ENCODE data around the gene WDR77. TPM values are rescaled to one million over a fixed set of nuclear protein-coding genes. Genes with fewer than 3 reads are reported as not detected.

Gene WDR77
- total RNA-seq, 2 donors from 2014 or later: 24.9 to 40.6 TPM

DNA sequence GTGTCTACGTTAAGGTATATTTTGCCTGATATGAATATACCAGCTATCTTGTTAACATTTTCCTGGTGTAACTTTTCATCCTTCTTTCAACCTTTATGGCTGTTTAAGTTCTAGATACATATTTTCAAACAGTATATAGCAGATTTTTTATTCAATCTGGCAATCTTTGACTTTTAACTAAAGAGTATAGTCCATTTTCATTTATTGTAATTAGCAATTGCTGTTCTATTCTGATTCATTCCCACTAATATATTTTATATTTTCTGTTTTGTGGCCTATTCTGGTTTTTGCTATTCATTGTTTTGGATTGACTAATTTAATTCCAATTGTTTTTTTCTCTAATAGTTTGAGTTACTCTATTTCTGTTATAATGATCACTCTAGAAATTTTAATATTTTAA lies 17.4 kb upstream of the WDR77 start:
- H3K4me1 ChIP-seq (ENCODE audit: control insufficient read depth in 1 of 2, low read depth in 2 of 2): no peaks in the 10 kb centered on the region
- ATAC-seq (ENCODE audit: insufficient number of reproducible peaks, low FRiP score, low read depth) (no peak), DNase-seq (ENCODE audit: low spot score) (no peak)
- no peak for TF ChIP-seq CTCF (IDR thresholded peaks at IDR 0.05)
- H3K27me3 ChIP-seq (replicated peaks; ENCODE audit: insufficient read depth): no peaks in the 10 kb centered on the region
- H3K36me3 ChIP-seq: peaks cover 2% of the 10 kb centered on the region
- H3K27ac ChIP-seq: no peak overlapping the region
- no peaks in the 10 kb centered on the region for H3K9me3 ChIP-seq
- no peak overlapping the region for H3K4me3 ChIP-seq

- peaks cover 8% of the 10 kb centered on the region for H3K36me3 ChIP-seq
- H3K27ac ChIP-seq: no peak overlapping the region
- H3K4me3 ChIP-seq: no peak overlapping the region
- no peaks in the 10 kb centered on the region for H3K27me3 ChIP-seq (replicated peaks; ENCODE audit: insufficient read depth)
- H3K4me1 ChIP-seq (ENCODE audit: control insufficient read depth in 1 of 2, low read depth in 2 of 2): no peaks in the 10 kb centered on the region
- ATAC-seq (ENCODE audit: insufficient number of reproducible peaks, low FRiP score, low read depth) (no peak), DNase-seq (ENCODE audit: low spot score) (no peak)
- TF ChIP-seq CTCF (IDR thresholded peaks at IDR 0.05): no peak
- no peaks in the 10 kb centered on the region for H3K9me3 ChIP-seq
Measured at GRCh38 chr1:111465754-111466153, 16.7 kb upstream of the WDR77 start.

DNA sequence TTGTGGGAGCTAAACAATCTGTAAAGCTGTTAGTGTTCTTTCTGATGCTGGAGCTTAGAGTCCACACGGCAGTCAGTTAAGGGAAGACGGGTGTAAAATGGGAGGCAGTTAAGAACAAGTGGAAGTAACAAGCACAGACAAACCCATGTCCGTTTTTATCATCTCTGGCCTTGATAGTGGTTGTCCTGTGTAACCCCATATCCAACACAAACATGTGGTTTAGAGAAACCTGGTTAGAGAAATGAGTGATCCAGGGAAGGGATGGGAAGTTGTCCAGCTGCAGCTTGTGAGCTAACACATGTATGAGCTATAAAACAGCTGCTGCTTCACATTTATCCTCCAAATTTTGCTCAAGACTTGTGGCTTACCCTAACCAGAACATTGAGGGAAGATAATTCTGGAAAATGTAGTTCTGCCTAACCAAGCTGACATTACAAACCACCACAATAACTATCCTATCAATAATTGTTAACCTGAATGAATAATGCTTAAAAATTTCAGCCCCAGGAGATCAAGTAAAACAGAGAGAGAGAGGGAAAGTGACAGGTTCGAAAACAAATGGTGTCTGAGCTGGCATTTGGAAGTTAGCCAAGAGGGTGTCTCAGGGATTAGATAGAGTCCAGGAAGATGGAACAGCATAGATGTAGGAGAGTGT lies 14.1 kb upstream of the WDR77 start:
- Histone ChIP-seq H3K9me3 (no peaks in the 10 kb centered on the region), H3K4me3 (no peak overlapping the region), H3K27me3 (replicated peaks; ENCODE audit: insufficient read depth) (no peaks in the 10 kb centered on the region), H3K27ac (no peak overlapping the region), H3K4me1 (ENCODE audit: control insufficient read depth in 1 of 2, low read depth in 2 of 2) (no peaks in the 10 kb centered on the region), H3K36me3 (peaks cover 24% of the 10 kb centered on the region)
- DNase-seq (ENCODE audit: low spot score) (no peak), ATAC-seq (ENCODE audit: insufficient number of reproducible peaks, low FRiP score, low read depth) (no peak)
- TF ChIP-seq CTCF (IDR thresholded peaks at IDR 0.05): no peak

GRCh38 chr1:111462370-111463028 lies 13.4 kb upstream of the WDR77 start:
- H3K4me3 ChIP-seq: no peak overlapping the region
- no peaks in the 10 kb centered on the region for H3K4me1 ChIP-seq (ENCODE audit: control insufficient read depth in 1 of 2, low read depth in 2 of 2)
- no peak for ATAC-seq (ENCODE audit: insufficient number of reproducible peaks, low FRiP score, low read depth)
- no peak overlapping the region for H3K27ac ChIP-seq
- DNase-seq (ENCODE audit: low spot score): no peak
- H3K27me3 ChIP-seq (replicated peaks; ENCODE audit: insufficient read depth): no peaks in the 10 kb centered on the region
- H3K36me3 ChIP-seq: peaks cover 27% of the 10 kb centered on the region
- no peaks in the 10 kb centered on the region for H3K9me3 ChIP-seq
- no peak for TF ChIP-seq CTCF (IDR thresholded peaks at IDR 0.05)

- H3K36me3 ChIP-seq: peaks cover 31% of the 10 kb centered on the region
- H3K4me3 ChIP-seq: no peak overlapping the region
- H3K27ac ChIP-seq: no peak overlapping the region
- H3K9me3 ChIP-seq: no peaks in the 10 kb centered on the region
- ATAC-seq (ENCODE audit: insufficient number of reproducible peaks, low FRiP score, low read depth) (no peak), DNase-seq (ENCODE audit: low spot score) (no peak)
- no peaks in the 10 kb centered on the region for H3K27me3 ChIP-seq (replicated peaks; ENCODE audit: insufficient read depth)
- TF ChIP-seq CTCF (IDR thresholded peaks at IDR 0.05): no peak
- no peaks in the 10 kb centered on the region for H3K4me1 ChIP-seq (ENCODE audit: control insufficient read depth in 1 of 2, low read depth in 2 of 2)
Measured at GRCh38 chr1:111461765-111462164, 12.7 kb upstream of the WDR77 start.

Data from thoracic aorta (tissue), 2 donors.